Thoracic aorta (tissue), 2 donors: Measurements from ENCODE around the gene RMND5B. TPM values are rescaled to one million over a fixed set of nuclear protein-coding genes. Genes with fewer than 3 reads are reported as not detected.

ENCODE experiments used
- ATAC-seq: fragments of 150-250 bp; one replicate; pipeline ENCODE4 v1.8.0; 2017; ENCODE audit warnings: low read depth; ENCODE audit not compliant: insufficient number of reproducible peaks, low FRiP score
- DNase-seq: peaks from one replicate; pipeline ENCODE4 v3.0.0-alpha.2; 2020; ENCODE audit warnings: low spot score
- H3K27ac ChIP-seq, 2 donors: fragments of 200-600 bp; sonication (generic); 1 replicate in 1 of 2; 2 replicates in 1 of 2; pipeline ENCODE4 v1.5.1; 2016; ENCODE audit warnings: mild to moderate bottlenecking in 2 of 2, moderate library complexity in 2 of 2
- H3K27me3 ChIP-seq: fragments of 200-600 bp; sonication (generic); replicated peaks from 2 replicates; pipeline ENCODE4 v1.6.0; 2016; ENCODE audit warnings: mild to moderate bottlenecking; ENCODE audit not compliant: insufficient read depth
- H3K36me3 ChIP-seq: fragments of 200-600 bp; sonication (generic); one replicate; pipeline ENCODE4 v1.5.1; 2016
- H3K4me1 ChIP-seq, 2 donors: fragments of 200-600 bp; sonication (generic); 1 replicate in 1 of 2; 2 replicates in 1 of 2; pipeline versions ENCODE4 v1.5.1 to v1.6.0; 2016; ENCODE audit warnings: low read depth in 2 of 2, mild to moderate bottlenecking in 1 of 2; ENCODE audit not compliant: control insufficient read depth in 1 of 2
- H3K4me3 ChIP-seq: fragments of 200-600 bp; sonication (generic); 2 replicates; pipeline ENCODE4 v1.5.1; 2016; ENCODE audit warnings: mild to moderate bottlenecking
- H3K9me3 ChIP-seq: fragments of 200-600 bp; sonication (generic); 2 replicates; pipeline ENCODE4 v1.5.1; 2016
- total RNA-seq, 2 donors: library from RNA; depleted of rRNA; stranded (reverse); fragments of >200 nt; gene quantifications; one replicate each; pipeline versions ENCODE4 v1.1.0 to v1.2.3, GENCODE V29; 2016
- TF ChIP-seq, protein P1 (sequence below): fragments of 200-600 bp; sonication (generic); IDR thresholded peaks from one replicate; pipeline ENCODE4 v1.5.1; 2019; ENCODE audit warnings: antibody characterized with exemption

RMND5B gene
- total RNA-seq, 2 donors from 2014 or later, result 45.0 to 59.4 TPM

DNA sequence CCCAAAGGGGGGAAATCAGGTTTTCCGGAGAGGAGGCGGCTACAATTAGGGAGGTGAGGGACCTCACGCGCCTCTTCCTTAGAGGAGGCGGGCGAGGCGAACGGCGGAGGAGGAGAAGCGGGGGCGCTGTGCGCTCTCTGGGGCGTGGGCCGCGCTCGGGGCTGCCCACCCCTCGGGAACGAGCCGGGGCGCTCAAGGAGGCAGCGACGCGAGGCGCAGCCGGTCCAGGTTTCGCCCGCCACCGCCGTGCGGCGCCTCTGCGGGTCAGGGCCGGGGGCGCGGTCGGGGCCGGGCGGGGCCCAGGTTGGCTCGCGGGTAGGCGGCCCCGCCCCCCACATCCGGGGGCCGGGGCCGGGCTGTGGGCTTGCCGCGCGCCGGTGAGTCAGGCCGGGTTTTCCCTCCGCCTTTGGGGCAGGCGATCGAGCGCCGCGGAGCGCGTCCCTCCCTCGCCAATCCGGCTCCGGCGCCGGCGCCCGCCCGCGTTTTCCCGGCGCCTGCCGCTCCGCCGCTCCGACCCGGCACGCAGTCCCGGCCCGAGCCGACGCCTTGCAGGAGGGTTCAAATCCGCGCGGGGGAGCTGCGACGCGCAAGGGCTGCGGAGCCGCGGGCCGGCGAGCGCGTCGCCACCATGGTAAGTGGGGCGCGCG, 17.6 kb upstream of the RMND5B start, which contains the start of gene N4BP3:
N4BP3 (plus strand) TSS at position 392 of the 647 bp plus-strand sequence. CDS start 6,052 bp downstream, outside the sequence.
- Histone ChIP-seq H3K9me3 (no peaks in the 10 kb centered on the region), H3K27me3 (no peaks in the 10 kb centered on the region), H3K4me1 (peaks cover 0 to 12% of the 10 kb centered on the region in 2 donors), H3K27ac (no peak within 1 kb of the TSS), H3K36me3 (no peaks in the 10 kb centered on the region), H3K4me3 (peak within 1 kb of the TSS; percentile 62)
- DNase-seq (no peak), ATAC-seq (no peak)
- TF ChIP-seq, protein P1, sequence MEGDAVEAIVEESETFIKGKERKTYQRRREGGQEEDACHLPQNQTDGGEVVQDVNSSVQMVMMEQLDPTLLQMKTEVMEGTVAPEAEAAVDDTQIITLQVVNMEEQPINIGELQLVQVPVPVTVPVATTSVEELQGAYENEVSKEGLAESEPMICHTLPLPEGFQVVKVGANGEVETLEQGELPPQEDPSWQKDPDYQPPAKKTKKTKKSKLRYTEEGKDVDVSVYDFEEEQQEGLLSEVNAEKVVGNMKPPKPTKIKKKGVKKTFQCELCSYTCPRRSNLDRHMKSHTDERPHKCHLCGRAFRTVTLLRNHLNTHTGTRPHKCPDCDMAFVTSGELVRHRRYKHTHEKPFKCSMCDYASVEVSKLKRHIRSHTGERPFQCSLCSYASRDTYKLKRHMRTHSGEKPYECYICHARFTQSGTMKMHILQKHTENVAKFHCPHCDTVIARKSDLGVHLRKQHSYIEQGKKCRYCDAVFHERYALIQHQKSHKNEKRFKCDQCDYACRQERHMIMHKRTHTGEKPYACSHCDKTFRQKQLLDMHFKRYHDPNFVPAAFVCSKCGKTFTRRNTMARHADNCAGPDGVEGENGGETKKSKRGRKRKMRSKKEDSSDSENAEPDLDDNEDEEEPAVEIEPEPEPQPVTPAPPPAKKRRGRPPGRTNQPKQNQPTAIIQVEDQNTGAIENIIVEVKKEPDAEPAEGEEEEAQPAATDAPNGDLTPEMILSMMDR, result no peak

DNA sequence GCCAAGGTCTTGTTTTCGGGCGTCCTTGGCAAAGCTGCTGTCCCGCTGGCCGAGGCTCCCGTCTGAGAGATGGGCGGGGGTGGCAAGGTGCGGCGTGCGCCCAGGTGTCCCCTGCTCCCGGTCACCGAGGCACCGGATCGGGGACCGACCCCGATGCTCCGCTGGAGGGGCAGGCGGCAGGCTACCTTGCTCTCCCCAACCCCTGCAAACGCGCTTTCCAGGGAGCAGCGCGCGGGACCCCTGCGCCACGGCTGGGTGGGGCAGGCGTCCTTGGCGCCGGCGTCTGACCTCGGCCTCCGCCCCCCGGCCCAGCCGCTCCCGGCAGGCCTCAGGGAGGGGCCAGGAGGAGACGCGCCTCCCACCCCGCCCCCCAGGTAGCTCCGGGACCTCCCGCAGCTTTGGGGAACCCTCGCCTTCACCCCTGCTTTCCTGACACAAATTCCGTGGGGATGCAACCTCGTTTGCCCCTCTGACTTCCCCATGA, 16.9 kb upstream of the RMND5B start:
- H3K36me3 ChIP-seq, result no peaks in the 10 kb centered on the region
- H3K4me3 ChIP-seq, result peak overlapping the region; percentile 62
- peaks cover 0 to 12% of the 10 kb centered on the region in 2 donors for H3K4me1 ChIP-seq
- no peaks in the 10 kb centered on the region for H3K9me3 ChIP-seq
- DNase-seq (no peak), ATAC-seq (no peak)
- no peak overlapping the region for H3K27ac ChIP-seq
- H3K27me3 ChIP-seq, result no peaks in the 10 kb centered on the region
- TF ChIP-seq, protein P1, result no peak

GRCh38 chr5:178114325-178115135, 16.3 kb upstream of the RMND5B start:
- no peak for ATAC-seq
- DNase-seq, result no peak
- H3K36me3 ChIP-seq, result no peaks in the 10 kb centered on the region
- no peaks in the 10 kb centered on the region for H3K27me3 ChIP-seq
- peaks cover 0 to 12% of the 10 kb centered on the region in 2 donors for H3K4me1 ChIP-seq
- TF ChIP-seq, protein P1, result no peak
- peak overlapping the region; percentile 62 for H3K4me3 ChIP-seq
- no peaks in the 10 kb centered on the region for H3K9me3 ChIP-seq
- H3K27ac ChIP-seq, result no peak overlapping the region

GRCh38 chr5:178115136-178115813, 15.5 kb upstream of the RMND5B start:
- no peak for ATAC-seq
- Histone ChIP-seq H3K27me3 (no peaks in the 10 kb centered on the region), H3K27ac (no peak overlapping the region), H3K4me3 (no peak overlapping the region), H3K4me1 (peaks cover 0 to 12% of the 10 kb centered on the region in 2 donors), H3K9me3 (no peaks in the 10 kb centered on the region), H3K36me3 (no peaks in the 10 kb centered on the region)
- TF ChIP-seq, protein P1, result no peak
- no peak for DNase-seq

- Histone ChIP-seq H3K27ac (no peak overlapping the region), H3K27me3 (no peaks in the 10 kb centered on the region), H3K36me3 (no peaks in the 10 kb centered on the region), H3K9me3 (no peaks in the 10 kb centered on the region), H3K4me1 (peaks cover 0 to 12% of the 10 kb centered on the region in 2 donors), H3K4me3 (no peak overlapping the region)
- DNase-seq (no peak), ATAC-seq (no peak)
- TF ChIP-seq, protein P1, result no peak
These were observed 15.0 kb upstream of the RMND5B start for GRCh38 chr5:178115814-178116142.
